K562 (cell line): ENCODE measurements around the gene NFATC2. TPM values are rescaled to one million over a fixed set of nuclear protein-coding genes. Genes with fewer than 3 reads are reported as not detected.

Experiments used
- ATAC-seq: fragments of 200-7000 bp; cut with Tn5 transposase; 3 replicates; pipeline ENCODE4 v1.9.1; 2020; ENCODE audit warnings: moderate library complexity
- BruUV-seq: library from RNA; stranded (reverse); fragments of 400-500 nt; replicated peaks from 2 replicates; lab custom pipeline; 2021; lab: Mats Ljungman, UMichigan
- CTCF ChIA-PET: fragments of 300-600 bp; formaldehyde crosslinking; extraction: SDS; loops from one replicate; lab custom pipeline; 2021; ENCODE audit warnings: low intra/inter-chr PET ratio; lab: Yijun Ruan, JAX
- POLR2A ChIA-PET: fragments of 300-600, 350-650 bp; sonication (Branson Sonifier 250); formaldehyde crosslinking; extraction: SDS; loops from one replicate; lab custom pipeline; 2021; ENCODE audit warnings: antibody characterized with exemption, inconsistent platforms; lab: Yijun Ruan, JAX
- DNase-seq, 4 experiments: peaks; one replicate each; pipeline versions ENCODE4 v3.0.0 to v3.0.0-alpha.2; 2011 to 2018; ENCODE audit warnings: low spot score in 3 of 4, mixed read lengths in 3 of 4; ENCODE audit errors: extremely low read depth in 1 of 4
- FAIRE-seq: peaks from 2 replicates; lab custom pipeline; 2011; peaks lifted over from hg19 to GRCh38; lab: Jason Lieb, UNC
- H2AFZ ChIP-seq: 2 replicates; pipeline ENCODE4 v1.6.0; 2011; ENCODE audit warnings: low read depth, low read length, control low read depth, inconsistent platforms
- H3K27ac ChIP-seq: fragments of 200-600 bp; 3 replicates; pipeline ENCODE4 v1.8.0; 2011; ENCODE audit warnings: low read depth, mild to moderate bottlenecking, control low read depth, inconsistent platforms, low read length, moderate library complexity, mixed read lengths; ENCODE audit errors: extremely low read depth
- H3K27me3 ChIP-seq, 2 experiments: fragments of 300-600 bp in 1 of 2; 2 replicates in 1 of 2; 3 replicates in 1 of 2; pipeline versions ENCODE4 v1.6.0 to v1.8.0; 2011; ENCODE audit warnings: inconsistent platforms in 2 of 2, low read length in 2 of 2, mild to moderate bottlenecking in 1 of 2, mixed read lengths in 1 of 2, moderate library complexity in 1 of 2; ENCODE audit not compliant: control insufficient read depth in 2 of 2, insufficient read depth in 2 of 2
- H3K36me3 ChIP-seq: fragments of 300-600 bp; 3 replicates; pipeline ENCODE4 v1.8.0; 2011; ENCODE audit warnings: mild to moderate bottlenecking, low read length, inconsistent platforms; ENCODE audit not compliant: control insufficient read depth, insufficient read depth
- H3K4me1 ChIP-seq, 2 experiments: fragments of 200-600 bp in 1 of 2; replicated peaks in 1 of 2; 2 replicates in 1 of 2; 3 replicates in 1 of 2; pipeline versions ENCODE4 v1.5.1 to v1.8.0; 2011; ENCODE audit warnings: inconsistent platforms in 2 of 2, low read length in 2 of 2, mild to moderate bottlenecking in 1 of 2, mixed read lengths in 1 of 2, moderate library complexity in 1 of 2; ENCODE audit not compliant: control insufficient read depth in 2 of 2, insufficient read depth in 2 of 2
- H3K4me2 ChIP-seq: 2 replicates; pipeline ENCODE4 v1.6.1; 2011; ENCODE audit warnings: low read length, control low read depth, inconsistent platforms, mixed read lengths; ENCODE audit not compliant: insufficient read depth
- H3K4me3 ChIP-seq: fragments of 200-600 bp; sonication (generic), shearing (Covaris generic); 2 replicates; pipeline ENCODE4 v1.5.1; 2016; ENCODE audit warnings: control low read depth, inconsistent platforms
- H3K79me2 ChIP-seq: fragments of 200-600 bp; 3 replicates; pipeline ENCODE4 v1.8.0; 2011; ENCODE audit warnings: low read length, inconsistent platforms; ENCODE audit not compliant: control insufficient read depth, insufficient read depth
- H3K9ac ChIP-seq, 2 experiments: 2 replicates each; pipeline versions ENCODE4 v1.6.0 to v1.6.1; 2011; ENCODE audit warnings: low read depth in 2 of 2, low read length in 2 of 2, control low read depth in 1 of 2, inconsistent platforms in 1 of 2, mild to moderate bottlenecking in 1 of 2, mixed read lengths in 1 of 2; ENCODE audit not compliant: insufficient read depth in 1 of 2
- H3K9me1 ChIP-seq: one replicate; pipeline ENCODE4 v1.6.0; 2011; ENCODE audit warnings: inconsistent platforms, mild to moderate bottlenecking, low read length, moderate library complexity; ENCODE audit not compliant: control insufficient read depth, insufficient read depth
- H3K9me3 ChIP-seq: replicated peaks from 2 replicates; pipeline ENCODE4 v1.5.1; 2011; ENCODE audit warnings: low read depth, low read length, inconsistent platforms; ENCODE audit not compliant: control insufficient read depth, insufficient read depth
- H4K20me1 ChIP-seq: replicated peaks from 2 replicates; pipeline ENCODE4 v1.6.1; 2011; ENCODE audit warnings: low read length, inconsistent platforms, mixed read lengths; ENCODE audit not compliant: control insufficient read depth, insufficient read depth
- CBX1 ChIP-seq: sonication (generic); IDR thresholded peaks from 2 replicates; pipeline ENCODE4 v1.6.1; 2016; ENCODE audit warnings: antibody characterized with exemption, low read depth, mild to moderate bottlenecking
- CBX2 ChIP-seq: fragments of 200-600 bp; sonication (generic); IDR thresholded peaks from one replicate; pipeline ENCODE4 v1.6.1; 2012; ENCODE audit warnings: mild to moderate bottlenecking, low read length, inconsistent platforms; ENCODE audit not compliant: insufficient read depth, poor library complexity, severe bottlenecking
- CHCHD3 ChIP-seq: fragments of 250-450 bp; sonication (Bioruptor Pico); IDR thresholded peaks from 2 replicates; pipeline ENCODE4 v2.1.2; 2022; ENCODE audit warnings: mild to moderate bottlenecking
- ELK3 ChIP-seq: fragments of 450-650 bp; formaldehyde crosslinking; IDR thresholded peaks from 2 replicates; pipeline ENCODE4 v1.4.0; 2020; ENCODE audit warnings: mild to moderate bottlenecking
- ETS2 ChIP-seq: IDR thresholded peaks from 2 replicates; pipeline ENCODE4 v1.6.1; 2016; ENCODE audit warnings: borderline replicate concordance, missing genetic modification characterization, mild to moderate bottlenecking, moderate library complexity, missing compliant biosample characterization; ENCODE audit not compliant: poor library complexity, severe bottlenecking
- HNRNPH1 ChIP-seq: fragments of 200-400 bp; formaldehyde crosslinking; optimal IDR thresholded peaks from 2 replicates; pipeline ENCODE3; 2017; ENCODE audit warnings: low read depth, mild to moderate bottlenecking, low read length, moderate library complexity
- IRF2 ChIP-seq: sonication (generic); formaldehyde crosslinking; IDR thresholded peaks from 2 replicates; pipeline ENCODE4 v1.8.1; 2022; ENCODE audit warnings: mild to moderate bottlenecking, missing genetic modification reagents
- MAFG ChIP-seq: fragments of 450-650 bp; conservative IDR thresholded peaks from 2 replicates; pipeline ENCODE4 v1.6.1; 2016; ENCODE audit warnings: missing genetic modification characterization, missing compliant biosample characterization
- MEIS2 ChIP-seq: fragments of 450-650 bp; IDR thresholded peaks from 2 replicates; pipeline ENCODE4 v1.6.1; 2014; ENCODE audit warnings: mild to moderate bottlenecking; ENCODE audit not compliant: partially characterized antibody
- NR0B1 ChIP-seq: fragments of 450-650 bp; IDR thresholded peaks from one replicate; pipeline ENCODE4 v1.6.1; 2018; ENCODE audit warnings: mild to moderate bottlenecking, moderate library complexity; ENCODE audit not compliant: partially characterized antibody
- PHF20 ChIP-seq: fragments of 450-650 bp; IDR thresholded peaks from 2 replicates; pipeline ENCODE4 v1.6.1; 2018; ENCODE audit not compliant: partially characterized antibody
- ZNF124 ChIP-seq: sonication (generic); formaldehyde crosslinking; IDR thresholded peaks from 2 replicates; pipeline ENCODE4 v1.8.1; 2022; ENCODE audit warnings: missing genetic modification reagents
- ZNF197 ChIP-seq: fragments of 200-800 bp; sonication (Bioruptor generic); IDR thresholded peaks from 2 replicates; pipeline ENCODE4 v1.6.1; 2016; ENCODE audit warnings: low read depth, missing genetic modification characterization, missing compliant biosample characterization
- ZNF274 ChIP-seq: IDR thresholded peaks from 2 replicates; pipeline ENCODE4 v1.6.1; 2011; ENCODE audit warnings: low read depth, mild to moderate bottlenecking, low read length, moderate library complexity, borderline replicate concordance
- ZNF280A ChIP-seq: fragments of 450-650 bp; IDR thresholded peaks from 2 replicates; pipeline ENCODE4 v1.6.1; 2018; ENCODE audit warnings: mild to moderate bottlenecking, low read depth; ENCODE audit not compliant: partially characterized antibody
- WGBS: fragments of 100-300 bp; shearing (Covaris generic); methylation state at CpG from one replicate; pipeline ENCODE4 v1.1.6; 2016; ENCODE audit warnings: low coverage, mixed read lengths; ENCODE audit not compliant: insufficient coverage; ENCODE audit errors: missing lambda C conversion rate; 5-methylcytosine and 5-hydroxymethylcytosine counted together
- in situ Hi-C: fragments of 300-500 bp; cut with MboI; formaldehyde crosslinking; loops from 4 replicates; pipeline ENCODE4 v1.15.0; 2018; ENCODE audit warnings: inconsistent platforms, mixed read lengths
- intact Hi-C: fragments of 100-400 bp; cut with micrococcal nuclease; formaldehyde crosslinking; loops from 2 replicates; pipeline ENCODE4 v1.14.2; 2022
- polyA plus RNA-seq, 8 experiments: library from polyadenylated mRNA; depleted of rRNA in 4 of 8; stranded (reverse) in 5 of 8; unstranded in 3 of 8; fragments of >200 nt; fragmentation: Nextera tagmentation in 2 of 8; fragmentation: Illumina TruSeq in 1 of 8; extraction: Ambion mirVana in 2 of 8; extraction: Trizol in 1 of 8; gene quantifications; 2 replicates each; pipeline versions ENCODE4 v1.2.1 to v1.2.3, GENCODE V29; 2011 to 2014; ENCODE audit warnings: inconsistent platforms in 1 of 8, missing spikeins in 1 of 8
- total RNA-seq, 7 experiments: library from RNA; depleted of rRNA in 6 of 7; stranded (reverse); fragments of >200 nt in 6 of 7; fragmentation: Illumina TruSeq in 2 of 7; extraction: Trizol in 2 of 7; gene quantifications; 2 replicates each; pipeline versions ENCODE4 v1.2.1 to v1.2.3, GENCODE V29; 2011 to 2021; ENCODE audit warnings: low replicate concordance in 1 of 7

The NFATC2 gene
- total and polyA plus RNA-seq, 9 of the 15 experiments (the other 6 are each of a cell fraction or from before 2014, with no cell fraction given) = 1.9 to 11.2 (median 3.0) TPM

- TF ChIP-seq ZNF280A = no peak
- TF ChIP-seq ELK3 = no peak
- TF ChIP-seq MEIS2 = no peak
- no peak for TF ChIP-seq NR0B1
These were observed 46.5 kb downstream of the NFATC2 start (continued) for GRCh38 chr20:51495921-51496545.

GRCh38 chr20:51495291-51495690 lies 47.2 kb downstream of the NFATC2 start:
- no TSS peak for BruUV-seq
- H3K27ac ChIP-seq = no peak overlapping the region
- in situ Hi-C loops = no loop called here
- ChIA-PET CTCF (no interaction called here), POLR2A (interaction anchor here (1.7 kb wide), 1 partner anchor 8 kb away, joined by 5 read pairs; no protein-coding TSS in a partner anchor)
- no peak overlapping the region for H3K9ac ChIP-seq
- H2AFZ ChIP-seq = no peak overlapping the region
- DNase-seq = no peak
- ATAC-seq = no peak
- no peak for FAIRE-seq
- no peaks in the 10 kb centered on the region for H3K9me3 ChIP-seq
- intact Hi-C loops = no loop called here
- H3K4me3 ChIP-seq = no peak overlapping the region
- H3K4me1 ChIP-seq = peaks cover 36 to 40% of the 10 kb centered on the region in 2 experiments
- peaks cover 5% of the 10 kb centered on the region for H3K9me1 ChIP-seq
- peaks cover 7% of the 10 kb centered on the region; the same call in 2 of the 3 replicates for H3K36me3 ChIP-seq
- WGBS = 62% methylated on average over 4 of the region's 4 CpGs
- peaks cover 27% of the 10 kb centered on the region for H3K79me2 ChIP-seq
- H3K4me2 ChIP-seq = no peak overlapping the region
- H3K27me3 ChIP-seq = no peaks in the 10 kb centered on the region
- no peaks in the 10 kb centered on the region; the same call in 1 of the 2 replicates for H4K20me1 ChIP-seq
- TF ChIP-seq HNRNPH1 (no peak), ZNF124 (CRISPR knock-in tag) (no peak), ETS2 (no peak), ZNF197 (no peak), MAFG (tag) (no peak), CBX1 (no peak), CBX2 (no peak), CHCHD3 (CRISPR knock-in tag) (no peak), PHF20 (no peak), IRF2 (CRISPR knock-in tag) (no peak), ZNF274 (no peak)
